Body of pancreas (tissue), 4 donors: ENCODE results near the gene UPK3A. TPM values are rescaled to one million over a fixed set of nuclear protein-coding genes. Genes with fewer than 3 reads are reported as not detected.
A peak's percentile ranks its signal among the peaks of the same experiment; 100 is the strongest.

Experiments used
- ATAC-seq: fragments of 150-250 bp; one replicate; pipeline ENCODE4 v1.9.1; 2016
- DNase-seq, 4 donors: peaks; one replicate each; pipeline ENCODE4 v3.0.0-alpha.2; 2019
- H3K27ac ChIP-seq, 4 donors: fragments of 200-600 bp; sonication (generic); 1 replicate in 3 of 4; 2 replicates in 1 of 4; pipeline versions ENCODE4 v1.5.1 to v1.6.1; 2016 to 2019; ENCODE audit warnings: mild to moderate bottlenecking in 1 of 4, mixed read lengths in 1 of 4, moderate library complexity in 1 of 4
- H3K27me3 ChIP-seq, 2 donors: fragments of 200-600 bp; sonication (generic); one replicate each; pipeline ENCODE4 v1.6.0; 2016; ENCODE audit warnings: mild to moderate bottlenecking in 1 of 2
- H3K36me3 ChIP-seq, 2 donors: fragments of 200-600 bp; sonication (generic); replicated peaks in 1 of 2; 2 replicates each; pipeline ENCODE4 v1.5.1; 2016; ENCODE audit warnings: low read depth in 2 of 2; ENCODE audit not compliant: insufficient read depth in 1 of 2
- H3K4me1 ChIP-seq: fragments of 200-600 bp; sonication (generic); one replicate; pipeline ENCODE4 v1.6.0; 2016
- H3K4me3 ChIP-seq, 2 donors: fragments of 200-600 bp; sonication (generic); 1 replicate in 1 of 2; 2 replicates in 1 of 2; pipeline ENCODE4 v1.5.1; 2016 to 2019
- H3K9me3 ChIP-seq, 3 donors: fragments of 200-600 bp; sonication (generic); 1 replicate in 2 of 3; 2 replicates in 1 of 3; pipeline ENCODE4 v1.5.1; 2016
- POLR2A ChIP-seq, 3 donors: fragments of 450-650 bp; IDR thresholded peaks; one replicate each; pipeline ENCODE4 v1.6.1; 2016; ENCODE audit warnings: antibody characterized with exemption in 3 of 3, mild to moderate bottlenecking in 2 of 3
- WGBS, 2 donors: methylation state at CpG; one replicate each; pipeline ENCODE4 v1.1.5; 2017; 5-methylcytosine and 5-hydroxymethylcytosine counted together
- intact Hi-C: fragments of 100-400 bp; cut with DNase I; formaldehyde crosslinking; loops from one replicate; pipeline ENCODE4 v1.15.1; 2023
- total RNA-seq, 2 donors: library from RNA; depleted of rRNA; stranded (reverse); fragments of >200 nt; gene quantifications; one replicate each; pipeline ENCODE4 v1.1.0, GENCODE V29; 2016
- TF ChIP-seq, protein P1 (sequence below), 7 experiments: fragments of 450-650 bp in 4 of 7; fragments of 200-600 bp in 3 of 7; sonication (generic) in 3 of 7; IDR thresholded peaks; one replicate each; pipeline ENCODE4 v1.5.1; 2016 to 2019; ENCODE audit warnings: antibody characterized with exemption in 7 of 7

The UPK3A gene
- total RNA-seq, 2 donors from 2014 or later, result not detected

DNA sequence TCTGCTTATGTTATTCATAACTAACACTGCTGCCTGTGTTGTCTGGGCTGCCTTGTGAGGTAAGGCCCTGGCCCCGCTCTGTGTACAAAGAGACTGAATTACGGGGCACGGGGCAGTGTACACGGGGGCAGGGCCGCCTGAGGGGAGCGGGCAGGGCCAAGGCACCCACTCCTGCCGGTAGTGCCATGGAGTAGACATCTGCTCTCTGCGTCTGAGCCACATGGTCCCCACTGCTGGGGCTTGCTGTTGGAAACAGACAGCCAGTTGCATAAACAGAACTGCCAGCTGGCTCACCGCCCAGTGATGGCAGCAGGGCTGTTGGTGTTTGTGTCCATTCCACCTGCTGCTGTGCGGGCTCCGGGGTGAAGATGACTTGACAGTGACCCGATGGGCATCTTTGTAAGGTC, 44.8 kb downstream of the UPK3A start:
- intact Hi-C loops, result no loop called here
- Histone ChIP-seq H3K4me3 (no peak overlapping the region), H3K4me1 (no peaks in the 10 kb centered on the region), H3K27ac (no peak overlapping the region), H3K9me3 (no peaks in the 10 kb centered on the region), H3K36me3 (peaks cover 4 to 5% of the 10 kb centered on the region in 2 donors), H3K27me3 (no peaks in the 10 kb centered on the region)
- DNase-seq (peak in 3 of 4 donors; percentile 44 to 60 (median 49)), ATAC-seq (peak; percentile 24)
- TF ChIP-seq, protein P1, sequence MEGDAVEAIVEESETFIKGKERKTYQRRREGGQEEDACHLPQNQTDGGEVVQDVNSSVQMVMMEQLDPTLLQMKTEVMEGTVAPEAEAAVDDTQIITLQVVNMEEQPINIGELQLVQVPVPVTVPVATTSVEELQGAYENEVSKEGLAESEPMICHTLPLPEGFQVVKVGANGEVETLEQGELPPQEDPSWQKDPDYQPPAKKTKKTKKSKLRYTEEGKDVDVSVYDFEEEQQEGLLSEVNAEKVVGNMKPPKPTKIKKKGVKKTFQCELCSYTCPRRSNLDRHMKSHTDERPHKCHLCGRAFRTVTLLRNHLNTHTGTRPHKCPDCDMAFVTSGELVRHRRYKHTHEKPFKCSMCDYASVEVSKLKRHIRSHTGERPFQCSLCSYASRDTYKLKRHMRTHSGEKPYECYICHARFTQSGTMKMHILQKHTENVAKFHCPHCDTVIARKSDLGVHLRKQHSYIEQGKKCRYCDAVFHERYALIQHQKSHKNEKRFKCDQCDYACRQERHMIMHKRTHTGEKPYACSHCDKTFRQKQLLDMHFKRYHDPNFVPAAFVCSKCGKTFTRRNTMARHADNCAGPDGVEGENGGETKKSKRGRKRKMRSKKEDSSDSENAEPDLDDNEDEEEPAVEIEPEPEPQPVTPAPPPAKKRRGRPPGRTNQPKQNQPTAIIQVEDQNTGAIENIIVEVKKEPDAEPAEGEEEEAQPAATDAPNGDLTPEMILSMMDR (IDR thresholded peaks at IDR 0.05), result no peak
- TF ChIP-seq POLR2A (IDR thresholded peaks at IDR 0.05), result no peak
- WGBS, 2 donors, result 88 to 91% methylated on average over 8 to 10 of the region's 12 CpGs

GRCh38 chr22:45330548-45330947, 45.8 kb downstream of the UPK3A start:
- DNase-seq, result no peak
- no peak overlapping the region for H3K27ac ChIP-seq
- intact Hi-C loops, result no loop called here
- no peak for ATAC-seq
- no peaks in the 10 kb centered on the region for H3K4me1 ChIP-seq
- no peak overlapping the region for H3K4me3 ChIP-seq
- peaks cover 4 to 13% of the 10 kb centered on the region in 2 donors for H3K36me3 ChIP-seq
- no peaks in the 10 kb centered on the region for H3K27me3 ChIP-seq
- H3K9me3 ChIP-seq, result no peaks in the 10 kb centered on the region
- TF ChIP-seq, protein P1 (IDR thresholded peaks at IDR 0.05), result no peak
- no peak for TF ChIP-seq POLR2A (IDR thresholded peaks at IDR 0.05)
- WGBS, 2 donors, result 86 to 92% methylated on average over 15 to 19 of the region's 19 CpGs

DNA sequence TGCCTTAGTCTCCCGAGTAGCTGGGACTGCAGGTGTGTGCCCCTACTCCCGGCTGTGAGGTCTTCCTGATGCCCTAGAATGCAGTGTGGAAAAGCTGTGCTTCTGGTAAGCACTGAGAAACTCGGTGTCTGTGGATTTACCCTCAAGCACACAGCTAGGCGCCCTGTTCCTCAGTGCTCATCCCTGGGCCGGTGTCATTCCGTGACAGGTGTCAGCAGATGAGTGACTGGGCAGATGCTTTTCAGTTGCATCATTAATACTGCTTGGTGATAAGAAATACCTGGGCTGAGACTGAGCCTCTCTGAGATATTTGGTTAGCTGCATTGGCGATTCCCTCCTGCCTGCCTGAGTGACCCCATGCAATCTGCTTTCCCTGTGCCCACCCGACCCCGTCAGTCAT, 46.7 kb downstream of the UPK3A start:
- H3K4me1 ChIP-seq, result no peaks in the 10 kb centered on the region
- DNase-seq, result no peak
- H3K4me3 ChIP-seq, result no peak overlapping the region
- peaks cover 4 to 13% of the 10 kb centered on the region in 2 donors for H3K36me3 ChIP-seq
- no peaks in the 10 kb centered on the region for H3K27me3 ChIP-seq
- 91 to 92% methylated on average over 7 to 9 of the region's 9 CpGs for WGBS, 2 donors
- no peaks in the 10 kb centered on the region for H3K9me3 ChIP-seq
- no peak for ATAC-seq
- intact Hi-C loops, result no loop called here
- TF ChIP-seq, protein P1 (IDR thresholded peaks at IDR 0.05), result no peak
- no peak for TF ChIP-seq POLR2A (IDR thresholded peaks at IDR 0.05)
- no peak overlapping the region for H3K27ac ChIP-seq

DNA sequence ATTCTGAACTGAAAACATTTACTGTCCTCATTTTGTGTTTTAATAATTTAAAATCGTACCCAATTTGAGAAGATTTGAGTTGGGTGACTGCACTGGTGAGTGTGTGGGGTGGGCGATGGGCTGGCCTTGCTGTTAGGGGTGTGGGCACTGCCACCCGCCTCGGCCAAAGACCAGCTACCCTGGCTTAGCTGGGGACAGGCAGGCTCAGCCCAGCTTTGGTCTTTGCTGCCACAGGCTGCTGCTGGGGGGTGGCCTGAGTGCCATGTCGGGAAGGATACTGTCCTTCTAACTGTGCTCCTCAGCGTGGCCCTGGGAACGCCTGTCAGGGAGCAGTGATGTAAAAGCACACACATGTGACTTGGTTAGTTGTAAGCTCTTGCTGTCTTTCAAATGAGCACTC, 47.3 kb downstream of the UPK3A start:
- Histone ChIP-seq H3K27me3 (no peaks in the 10 kb centered on the region), H3K36me3 (peaks cover 4 to 13% of the 10 kb centered on the region in 2 donors), H3K9me3 (no peaks in the 10 kb centered on the region), H3K4me1 (no peaks in the 10 kb centered on the region), H3K4me3 (no peak overlapping the region), H3K27ac (no peak overlapping the region)
- intact Hi-C loops, result no loop called here
- DNase-seq, result no peak
- TF ChIP-seq, protein P1 (IDR thresholded peaks at IDR 0.05), result no peak
- no peak for TF ChIP-seq POLR2A (IDR thresholded peaks at IDR 0.05)
- no peak for ATAC-seq
- WGBS, 2 donors, result 83 to 88% methylated on average over 1 to 7 of the region's 7 CpGs

DNA sequence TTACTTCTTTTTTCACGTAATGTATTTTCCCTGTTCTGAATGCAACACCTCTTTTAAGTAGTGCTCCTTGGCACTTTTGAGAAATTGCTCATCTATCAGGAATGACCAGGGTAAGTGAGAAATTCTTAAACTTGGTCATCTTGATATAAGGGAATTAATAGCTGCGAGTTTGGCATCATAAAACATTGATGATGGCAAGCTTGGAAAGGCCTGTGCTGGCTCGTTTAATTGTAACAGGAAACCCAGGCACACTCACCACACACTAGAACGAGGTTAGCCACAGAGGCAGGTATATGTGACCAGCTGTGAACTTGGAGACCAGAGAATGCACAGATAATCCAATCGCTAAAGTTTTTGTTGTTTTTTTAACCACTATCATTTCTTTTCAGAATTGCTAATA, 49.3 kb downstream of the UPK3A start:
- H3K36me3 ChIP-seq, result peaks cover 4 to 16% of the 10 kb centered on the region in 2 donors
- WGBS, 2 donors, result 66 to 72% methylated on average over 5 of the region's 5 CpGs
- ATAC-seq, result no peak
- no peak for DNase-seq
- TF ChIP-seq, protein P1 (IDR thresholded peaks at IDR 0.05), result no peak
- no peak for TF ChIP-seq POLR2A (IDR thresholded peaks at IDR 0.05)
- no peak overlapping the region for H3K27ac ChIP-seq
- intact Hi-C loops, result no loop called here
- no peaks in the 10 kb centered on the region for H3K9me3 ChIP-seq
- no peaks in the 10 kb centered on the region for H3K27me3 ChIP-seq
- H3K4me3 ChIP-seq, result no peak overlapping the region
- H3K4me1 ChIP-seq, result no peaks in the 10 kb centered on the region
